GM21367 (cell line): ENCODE data around the gene SMARCA4.
"Not testable (repeated sequence)": the region's sequence is repeated elsewhere in the genome, so short reads cannot be mapped to it uniquely, and the experiment has no call there.

ENCODE experiments used
- ATAC-seq: cut with Tn5 transposase; IDR thresholded peaks from one replicate; pipeline ENCODE4 v1.9.1; 2021; ENCODE audit not compliant: unreplicated experiment

Gene SMARCA4

DNA sequence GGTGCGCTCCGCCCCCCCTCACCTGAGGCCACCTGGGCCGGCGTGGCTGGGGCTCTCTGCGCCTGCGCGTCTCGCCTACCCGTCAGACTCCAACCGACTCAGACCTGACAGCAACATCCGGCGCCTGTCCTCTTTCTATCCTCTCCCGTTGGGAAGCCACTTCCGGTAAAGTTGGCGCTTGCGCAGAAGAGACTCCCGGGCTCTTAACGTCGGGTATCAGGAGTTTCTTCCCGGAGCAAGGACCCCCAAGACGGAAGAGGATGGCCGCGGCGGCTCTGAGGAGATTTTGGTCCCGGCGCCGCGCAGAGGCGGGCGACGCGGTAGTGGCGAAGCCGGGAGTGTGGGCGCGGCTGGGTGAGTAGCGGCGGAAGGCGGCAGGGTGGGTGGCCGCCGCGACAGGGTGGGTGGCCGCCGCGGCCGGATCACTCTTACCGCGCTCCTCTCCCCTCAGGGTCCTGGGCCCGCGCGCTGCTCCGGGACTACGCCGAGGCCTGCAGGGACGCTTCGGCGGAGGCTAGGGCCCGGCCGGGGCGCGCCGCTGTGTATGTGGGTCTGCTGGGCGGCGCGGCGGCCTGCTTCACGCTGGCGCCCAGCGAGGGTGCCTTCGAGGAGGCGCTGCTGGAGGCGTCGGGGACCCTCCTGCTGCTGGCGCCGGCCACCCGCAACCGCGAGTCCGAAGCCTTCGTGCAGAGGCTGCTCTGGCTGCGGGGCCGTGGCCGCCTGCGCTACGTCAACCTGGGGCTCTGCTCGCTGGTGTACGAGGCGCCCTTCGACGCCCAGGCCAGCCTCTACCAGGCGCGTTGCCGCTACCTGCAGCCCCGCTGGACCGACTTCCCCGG lies 32.0 kb upstream of the SMARCA4 start, which contains the start of the genes TIMM29 and YIPF2:
Gene TIMM29, plus strand, starts transcription at position 249 of the 839 bp plus-strand sequence. Its CDS starts 12 bp downstream, at position 261.
Gene YIPF2, minus strand, starts transcription at position 77 of the 839 bp plus-strand sequence. CDS start 229 bp downstream, outside the sequence.
- no peak for ATAC-seq

DNA sequence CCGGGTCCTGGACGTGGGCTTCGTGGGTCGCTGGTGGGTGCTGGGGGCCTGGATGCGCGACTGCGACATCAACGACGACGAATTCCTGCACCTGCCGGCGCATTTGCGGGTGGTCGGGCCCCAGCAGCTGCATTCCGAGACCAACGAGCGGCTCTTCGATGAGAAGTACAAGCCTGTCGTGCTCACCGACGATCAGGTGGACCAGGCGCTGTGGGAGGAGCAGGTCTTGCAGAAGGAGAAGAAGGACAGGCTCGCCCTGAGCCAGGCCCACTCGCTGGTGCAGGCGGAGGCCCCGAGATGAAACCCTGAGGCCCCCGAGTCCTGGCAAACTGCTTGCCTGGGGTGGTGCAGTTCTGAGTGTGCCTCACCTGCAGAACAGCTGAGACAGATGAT lies 31.4 kb upstream of the SMARCA4 start:
- no peak for ATAC-seq

DNA sequence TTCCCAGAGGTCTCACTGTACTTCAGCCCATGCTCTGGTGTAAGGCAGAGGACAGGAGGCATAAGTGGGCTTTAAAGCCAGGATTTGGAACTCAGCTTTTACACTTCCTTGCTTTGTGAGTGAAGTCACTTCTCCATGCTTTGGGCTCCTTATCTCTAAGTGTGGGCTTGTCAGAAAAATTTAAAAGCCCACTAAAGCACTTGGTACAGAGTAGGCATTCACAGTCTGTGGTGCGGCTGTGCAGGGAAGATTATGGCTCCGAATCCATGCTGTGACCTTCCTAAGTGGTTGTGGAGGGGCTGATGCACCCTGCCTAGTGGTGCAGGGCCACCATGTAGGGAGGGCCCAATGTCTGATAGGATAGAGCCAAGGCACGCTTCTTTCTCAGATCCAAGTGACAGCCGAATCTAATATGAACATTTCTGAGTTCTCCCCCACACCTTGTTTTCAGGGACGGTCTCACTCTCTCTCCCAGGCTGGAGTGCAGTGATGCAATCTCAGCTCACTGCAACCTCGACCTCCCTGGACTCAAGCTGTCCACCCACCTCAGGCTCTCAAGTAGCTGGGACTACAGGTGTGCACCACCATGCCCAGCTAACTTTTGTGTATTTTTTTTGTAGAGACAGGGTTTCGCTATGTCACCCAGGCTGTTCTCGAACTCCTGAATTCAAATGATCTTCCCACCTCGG lies 25.3 kb upstream of the SMARCA4 start:
- no peak for ATAC-seq

DNA sequence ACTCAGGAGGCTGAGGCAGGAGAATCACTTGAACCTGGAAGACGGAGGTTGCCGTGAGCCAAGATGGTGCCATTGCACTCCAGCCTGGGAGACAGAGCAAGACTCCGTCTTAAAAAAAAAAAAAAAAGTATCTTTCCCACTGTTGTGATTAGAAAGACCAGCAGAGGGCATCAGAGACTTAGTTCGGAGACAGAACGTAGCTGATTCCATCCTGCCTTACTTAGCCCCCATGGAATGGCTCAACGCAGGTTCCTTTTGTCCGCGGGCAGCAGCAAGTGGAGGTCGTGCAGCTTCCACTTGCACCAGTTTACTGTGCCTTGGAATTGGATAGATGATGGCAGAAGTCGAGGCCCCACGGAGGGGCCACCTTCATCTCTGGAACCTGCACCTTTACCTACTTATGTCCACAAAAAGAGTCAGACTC lies 24.2 kb upstream of the SMARCA4 start:
- no peak for ATAC-seq

DNA sequence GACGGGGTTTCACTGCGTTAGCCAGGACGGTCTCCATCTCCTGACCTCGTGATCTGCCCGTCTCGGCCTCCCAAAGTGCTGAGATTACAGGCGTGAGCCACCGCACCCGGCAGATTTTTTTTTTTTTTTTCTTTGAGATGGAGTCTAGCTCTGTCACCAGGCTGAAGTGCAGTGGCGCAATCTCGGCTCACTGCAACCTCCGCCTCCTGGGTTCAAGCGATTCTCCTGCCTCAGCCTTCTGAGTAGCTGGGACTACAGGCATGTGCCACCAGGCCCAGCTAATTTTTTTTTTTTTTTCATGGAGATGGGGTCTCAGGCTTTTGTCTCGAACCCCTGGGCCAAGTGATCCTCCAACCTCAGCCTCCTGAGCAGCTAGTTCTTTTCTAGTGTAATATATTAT lies 19.2 kb upstream of the SMARCA4 start:
- ATAC-seq, result not testable (repeated sequence)

DNA sequence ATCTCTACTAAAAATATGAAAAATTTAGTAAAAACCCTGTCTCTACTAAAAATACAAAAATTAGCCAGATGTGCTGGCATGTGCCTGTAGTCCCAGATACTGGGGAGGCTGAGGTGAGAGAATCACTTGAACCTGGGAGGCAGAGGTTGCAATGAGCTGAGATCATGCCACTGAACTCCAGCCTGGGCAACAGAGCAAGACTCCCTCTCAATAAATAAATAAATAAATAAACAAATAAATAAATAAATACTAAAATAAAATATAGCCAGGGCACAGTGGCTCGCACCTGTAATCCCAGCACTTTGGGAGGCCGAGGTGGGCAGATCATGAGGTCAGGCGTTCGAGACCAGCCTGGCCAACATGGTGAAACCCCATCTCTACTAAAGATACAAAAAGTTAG lies 17.4 kb upstream of the SMARCA4 start:
- ATAC-seq, result not testable (repeated sequence)

DNA sequence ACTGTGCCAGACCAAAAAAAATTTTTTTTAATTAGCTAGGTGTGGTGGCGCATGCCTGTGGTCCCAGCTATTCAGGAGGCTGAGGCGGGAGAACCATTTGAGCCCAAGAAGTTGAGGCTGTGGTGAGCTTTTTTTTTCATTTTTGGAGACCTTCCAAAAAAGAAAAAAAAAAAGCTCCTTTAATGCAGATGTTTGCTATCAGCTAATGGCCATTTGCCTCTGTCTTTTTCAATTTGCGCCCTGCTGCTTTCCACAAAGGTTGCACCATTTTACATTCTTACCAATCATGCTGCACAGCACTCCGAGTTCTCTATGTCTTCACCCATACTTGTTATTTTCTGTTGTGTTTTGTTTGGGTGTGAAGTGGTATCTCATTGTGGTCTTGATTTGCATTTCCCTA lies 15.6 kb upstream of the SMARCA4 start:
- no peak for ATAC-seq

DNA sequence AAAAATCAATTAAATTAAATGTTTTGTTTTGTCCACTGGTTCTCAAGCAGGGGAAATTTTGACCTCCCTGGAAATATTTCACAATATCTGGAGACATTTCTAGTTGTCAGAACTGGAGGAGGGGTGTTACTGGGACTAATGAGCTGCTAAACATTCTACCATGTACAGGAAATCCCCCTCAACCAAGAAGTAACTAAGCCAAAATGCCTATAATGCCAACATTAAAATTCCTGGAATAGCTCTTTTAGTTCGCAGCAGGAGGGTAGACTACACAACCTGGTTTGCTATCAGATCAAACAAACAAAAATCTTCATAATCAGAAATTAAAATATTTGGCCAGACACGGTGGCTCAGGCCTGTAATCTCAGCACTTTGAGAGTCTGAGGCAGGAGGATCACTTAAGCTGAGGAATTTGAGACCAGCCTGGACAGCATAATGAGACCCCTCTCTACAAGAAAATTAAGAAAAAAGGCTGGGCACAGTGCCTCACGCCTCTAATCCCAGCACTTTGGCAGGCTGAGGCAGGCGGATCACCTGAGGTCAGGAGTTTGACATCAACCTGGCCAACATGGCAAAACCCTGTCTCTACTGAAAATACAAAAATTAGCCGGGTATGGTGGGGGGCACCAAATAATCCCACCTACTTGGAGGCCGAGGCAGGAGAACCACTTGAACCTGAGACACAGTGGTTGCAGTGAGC lies 13.7 kb upstream of the SMARCA4 start:
- no peak for ATAC-seq

DNA sequence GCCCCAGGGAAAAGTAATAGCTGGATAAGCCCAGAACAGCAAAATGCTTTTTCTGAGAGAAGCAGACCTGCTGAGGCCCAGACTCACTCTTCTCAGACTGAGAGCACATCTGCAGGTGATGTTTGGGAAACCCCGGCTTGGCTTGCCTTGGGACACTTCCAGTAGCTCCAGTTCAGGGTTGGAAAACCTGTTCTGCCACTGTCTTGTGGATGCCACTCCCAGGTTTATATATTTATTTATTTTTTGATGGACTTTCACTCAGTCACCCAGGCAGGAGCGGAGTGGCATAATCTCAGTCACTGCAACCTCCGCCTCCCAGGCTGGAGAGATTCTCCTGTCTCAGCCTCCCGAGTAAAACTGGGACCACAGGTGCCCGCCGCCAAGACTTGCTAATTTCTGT lies 8.0 kb upstream of the SMARCA4 start:
- no peak for ATAC-seq

DNA sequence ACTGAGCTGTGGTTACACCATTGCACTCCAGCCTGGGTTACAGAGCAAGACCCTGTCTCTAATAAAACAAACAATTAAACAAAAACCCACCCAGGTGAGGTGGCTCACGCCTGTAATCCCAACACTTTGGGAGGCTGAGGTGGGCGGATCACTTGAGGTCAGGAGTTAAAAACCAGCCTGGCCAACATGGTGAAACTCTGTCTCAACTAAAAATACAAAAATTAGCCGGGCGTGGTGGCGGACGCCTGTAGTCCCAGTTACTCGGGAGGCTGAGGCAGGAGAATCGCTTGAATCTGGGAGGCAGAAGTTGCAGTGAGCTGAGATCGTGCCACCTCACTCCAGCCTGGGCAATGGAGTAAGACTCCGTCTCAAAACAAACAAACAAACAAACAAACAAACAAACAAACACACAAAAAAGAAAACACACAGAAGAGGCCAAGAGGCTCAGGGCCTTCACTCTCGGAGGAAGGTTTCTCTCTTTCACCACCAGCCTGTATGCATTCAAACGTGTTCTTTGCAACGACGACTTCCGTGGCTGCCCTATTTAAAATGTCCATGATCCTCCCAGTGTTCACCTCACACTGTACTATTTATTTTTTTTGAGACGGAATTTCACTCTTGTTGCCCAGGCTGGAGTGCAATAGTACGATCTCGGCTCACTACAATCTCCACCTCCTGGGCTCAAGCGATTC lies 1.4 kb upstream of the SMARCA4 start:
- not testable (repeated sequence) for ATAC-seq

DNA sequence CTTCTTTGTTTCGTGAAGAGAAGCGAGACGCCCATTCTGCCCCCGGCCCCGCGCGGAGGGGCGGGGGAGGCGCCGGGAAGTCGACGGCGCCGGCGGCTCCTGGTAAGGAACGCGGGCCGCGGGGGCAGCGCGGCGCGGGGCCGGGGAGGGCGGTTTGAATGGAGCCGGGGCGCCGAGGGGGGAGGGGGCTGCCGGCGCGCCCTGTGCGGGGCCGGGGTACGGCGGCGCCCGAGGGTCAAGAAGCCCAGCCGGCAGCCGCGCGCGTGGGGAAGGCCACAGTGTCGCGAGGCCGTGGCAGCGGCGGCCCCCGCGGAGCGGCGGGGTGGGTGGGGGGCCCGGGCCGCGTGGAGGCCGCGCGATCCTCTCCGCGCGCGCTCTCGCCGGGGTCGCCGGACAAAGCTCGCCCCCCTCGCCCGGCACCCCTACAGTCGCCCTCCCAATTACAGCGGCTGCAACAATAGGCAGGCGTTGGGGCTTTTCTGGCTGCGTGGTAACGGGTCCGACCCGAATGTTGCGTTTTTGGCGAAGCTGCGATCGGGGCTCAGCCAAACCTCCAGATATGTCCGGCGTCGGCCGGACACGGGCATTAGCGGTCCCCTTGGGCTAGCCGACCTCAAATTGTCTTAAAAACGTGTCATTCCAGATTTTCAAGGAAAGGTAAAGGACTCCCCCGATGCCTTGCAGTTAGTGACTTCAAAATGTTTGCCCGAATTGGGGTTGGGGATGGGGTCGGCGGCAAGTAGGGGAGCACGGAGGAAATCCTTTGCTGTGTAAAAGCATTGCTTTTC lies 437 bp downstream of the SMARCA4 start:
- peak; percentile 27 for ATAC-seq

DNA sequence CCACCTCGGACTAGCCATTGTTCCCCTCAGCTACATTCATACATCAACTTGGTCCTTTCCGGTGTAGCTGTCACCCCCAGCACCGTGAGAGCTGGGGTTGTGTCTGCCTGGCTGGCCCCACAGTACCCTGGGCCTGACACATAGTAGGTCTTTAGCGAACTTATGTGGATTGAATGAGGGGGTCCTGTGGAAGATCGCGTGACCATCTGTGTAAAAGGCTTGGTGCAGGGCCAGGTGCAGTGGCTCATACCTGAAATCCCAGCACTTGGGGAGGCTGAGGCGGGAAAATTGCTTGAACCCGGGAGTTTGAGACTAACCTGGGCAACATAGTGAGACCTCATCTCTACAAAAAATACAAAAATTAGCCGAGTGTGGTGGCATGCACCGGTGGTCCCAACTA lies 2.0 kb downstream of the SMARCA4 start:
- ATAC-seq, result no peak

DNA sequence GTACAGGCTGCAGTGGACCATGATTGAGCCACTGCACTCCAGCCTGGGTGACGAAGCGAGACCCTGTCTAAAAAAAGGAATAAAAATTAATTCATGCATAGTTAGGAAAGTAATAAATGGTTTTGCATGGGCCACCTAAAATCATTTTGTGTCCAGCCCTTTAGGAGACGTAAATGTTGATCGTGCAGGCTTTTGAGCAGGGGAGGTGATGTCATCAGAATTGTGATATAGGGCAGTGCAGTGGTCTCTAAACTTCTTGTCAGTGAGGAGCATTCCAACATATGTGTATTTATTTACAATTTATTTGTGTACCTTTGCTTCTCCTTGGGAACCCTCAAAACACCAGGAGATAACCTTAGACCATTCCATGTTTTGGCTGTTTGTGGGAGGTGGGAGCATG lies 3.0 kb downstream of the SMARCA4 start:
- ATAC-seq, result no peak

DNA sequence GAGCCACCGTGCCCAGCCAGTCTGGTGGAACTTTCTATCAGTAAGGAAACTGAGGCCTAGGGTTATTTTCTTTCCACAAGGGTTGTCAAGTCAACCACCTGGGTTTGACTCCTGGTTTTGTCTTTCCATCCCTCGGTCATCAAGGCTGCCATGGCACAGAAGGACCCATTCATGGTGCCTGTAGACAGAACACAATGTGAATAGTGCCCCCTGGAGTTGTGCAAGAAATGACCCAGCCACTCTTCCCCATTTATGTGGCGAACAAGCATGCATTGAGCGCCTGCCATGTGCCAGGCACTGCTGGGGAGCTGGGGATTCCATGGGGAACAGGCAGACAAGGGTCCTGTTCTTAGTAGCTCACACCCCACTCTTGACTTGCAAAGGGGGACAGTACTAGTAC lies 4.1 kb downstream of the SMARCA4 start:
- no peak for ATAC-seq

DNA sequence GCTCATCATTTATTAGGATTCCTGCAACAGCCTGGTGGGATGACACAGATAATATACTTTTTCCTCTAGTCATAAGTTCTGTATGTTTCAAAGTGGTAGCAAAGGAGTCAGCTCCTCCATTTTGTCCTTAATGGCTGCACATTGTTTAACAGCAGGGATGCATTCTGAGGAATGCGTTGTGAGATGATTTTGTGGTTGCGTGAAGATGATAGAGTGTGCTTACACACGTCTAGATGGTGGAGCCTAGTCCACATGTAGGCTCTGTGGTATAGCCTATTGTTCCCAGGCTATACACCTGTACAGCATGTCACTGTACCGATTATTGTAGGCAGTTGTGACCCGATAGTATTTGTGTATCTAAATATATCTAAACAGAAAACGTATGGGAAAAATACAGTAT lies 4.6 kb downstream of the SMARCA4 start:
- no peak for ATAC-seq

DNA sequence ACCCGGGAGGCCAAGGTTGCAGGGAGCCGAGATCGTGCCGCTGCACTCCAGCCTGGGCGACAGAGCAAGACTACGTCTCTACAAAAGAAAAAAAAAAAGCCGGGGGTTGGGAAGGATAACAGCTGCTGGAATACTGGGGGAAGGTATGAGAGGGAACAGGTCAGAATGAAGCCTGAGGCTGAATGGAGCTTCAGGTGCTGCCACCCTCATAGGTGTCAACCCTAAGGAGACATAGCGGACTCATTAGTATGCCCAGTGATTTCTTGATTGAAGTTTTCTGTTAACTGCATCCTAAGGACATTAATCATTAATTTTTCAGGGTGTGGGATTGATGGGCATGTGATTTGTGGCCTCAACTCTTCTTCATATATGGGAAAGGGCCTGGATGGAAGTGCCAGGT lies 6.0 kb downstream of the SMARCA4 start:
- ATAC-seq, result no peak

DNA sequence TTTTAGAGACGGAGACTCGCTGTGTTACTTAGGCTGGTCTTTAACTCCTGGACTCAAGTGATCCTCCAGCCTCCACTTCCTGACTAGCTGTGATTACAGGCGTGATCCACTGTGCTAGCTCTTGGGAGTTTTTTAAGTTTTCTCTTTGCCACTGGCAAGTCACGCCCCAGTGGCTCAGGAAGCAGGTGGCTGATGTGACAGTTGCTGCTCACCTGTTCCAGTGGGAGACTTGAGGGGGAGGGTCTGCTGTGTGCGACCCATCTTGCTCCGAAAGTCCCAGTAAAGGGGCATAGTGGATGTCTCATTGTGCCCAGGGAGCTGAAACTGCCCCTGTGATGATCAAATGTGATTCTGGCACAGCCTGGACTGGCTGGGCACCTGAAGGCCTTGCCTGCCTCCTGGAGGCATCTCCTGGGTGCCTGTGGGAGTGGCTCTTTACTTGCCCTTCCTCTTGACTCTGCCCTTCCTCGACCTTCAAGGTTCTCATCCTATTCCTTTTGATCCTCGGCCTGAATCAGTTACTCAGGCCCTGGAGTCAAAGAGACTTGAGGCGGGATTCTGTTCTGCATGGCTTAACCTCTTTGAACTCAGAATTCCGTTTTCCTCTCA lies 7.8 kb downstream of the SMARCA4 start:
- no peak for ATAC-seq

DNA sequence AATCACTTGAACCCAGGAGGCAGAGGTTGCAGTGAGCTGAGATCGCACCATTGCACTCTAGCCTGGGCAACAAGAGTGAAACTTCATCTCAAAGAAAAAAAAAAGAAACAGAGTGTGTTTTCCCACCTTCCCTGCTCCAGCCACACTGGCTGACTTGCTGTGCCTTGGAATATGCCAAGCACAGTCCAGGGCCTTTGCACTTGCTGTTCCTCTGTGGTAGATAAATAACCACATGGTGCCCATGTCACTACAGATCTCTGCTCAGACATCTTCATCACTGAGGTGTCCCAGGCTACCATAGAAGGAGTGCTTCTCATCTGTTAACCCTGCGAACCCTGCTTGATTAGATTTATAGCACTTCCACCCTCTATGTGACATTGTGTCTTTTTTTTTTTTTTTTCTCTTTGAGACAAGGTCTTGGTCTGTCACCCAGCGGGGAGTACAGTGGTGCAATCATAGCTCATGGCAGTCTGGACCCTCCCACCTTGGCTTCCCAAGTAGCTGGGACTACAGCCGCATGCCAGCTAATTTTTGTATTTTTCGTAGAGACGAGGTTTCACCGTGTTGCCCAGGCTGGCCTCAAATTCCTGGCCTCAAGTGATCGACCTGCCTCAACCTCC lies 10.4 kb downstream of the SMARCA4 start:
- ATAC-seq, result no peak

DNA sequence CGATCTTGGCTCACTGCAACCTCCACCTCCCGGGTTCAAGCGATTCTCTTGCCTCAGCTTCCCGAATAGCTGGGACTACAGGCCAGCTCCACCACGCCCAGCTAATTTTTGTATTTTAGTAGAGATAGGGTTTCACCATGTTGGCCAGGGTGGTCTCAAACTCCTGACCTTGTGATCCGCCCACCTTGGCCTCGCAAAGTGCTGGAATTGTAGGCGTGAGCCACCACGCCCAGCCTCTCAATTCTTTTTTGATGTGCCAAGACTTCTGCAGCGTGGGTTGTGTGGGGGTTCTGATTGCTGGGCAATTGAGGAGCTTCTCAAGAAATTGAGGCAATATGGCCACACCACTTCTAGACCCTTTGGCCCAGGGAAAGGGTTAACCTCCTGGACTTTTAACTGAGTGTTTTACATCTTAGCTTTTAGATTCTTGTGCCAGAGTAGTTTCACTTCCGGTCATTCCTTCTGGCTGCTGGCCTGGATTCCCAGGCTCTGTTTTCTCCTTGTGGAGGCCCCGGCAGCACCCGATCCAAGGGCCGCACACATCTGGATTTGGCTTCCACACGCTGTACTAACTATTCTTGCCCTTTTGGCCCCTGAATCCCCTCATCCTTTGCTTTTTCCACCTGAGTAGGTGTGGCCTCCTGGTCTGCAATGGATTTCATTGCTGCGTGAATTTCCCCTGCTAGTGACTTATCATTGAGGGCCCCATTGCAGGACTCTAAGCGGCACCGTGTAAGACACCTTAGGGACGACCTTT lies 14.7 kb downstream of the SMARCA4 start:
- no peak for ATAC-seq
